Transverse colon (tissue), 4 donors: ENCODE data around the gene KLK7. TPM values are rescaled to one million over a fixed set of nuclear protein-coding genes. Genes with fewer than 3 reads are reported as not detected.

Source experiments
- DNase-seq: peaks from one replicate; pipeline ENCODE4 v3.0.0-alpha.2; 2019
- H3K27ac ChIP-seq, 4 donors: fragments of 200-600 bp; sonication (generic); 2 replicates each; pipeline ENCODE4 v1.5.1; 2016 to 2018; ENCODE audit warnings: inconsistent platforms in 4 of 4
- H3K27me3 ChIP-seq: fragments of 200-600 bp; sonication (generic); 2 replicates; pipeline ENCODE4 v1.5.1; 2017; ENCODE audit warnings: inconsistent platforms
- H3K36me3 ChIP-seq, 4 donors: fragments of 200-600 bp; sonication (generic); 2 replicates each; pipeline ENCODE4 v1.5.1; 2017 to 2019; ENCODE audit warnings: inconsistent platforms in 4 of 4
- H3K4me1 ChIP-seq, 4 donors: fragments of 200-600 bp; sonication (generic); 2 replicates each; pipeline ENCODE4 v1.5.1; 2017 to 2020; ENCODE audit warnings: inconsistent platforms in 4 of 4
- H3K4me3 ChIP-seq, 4 donors: fragments of 200-600 bp; sonication (generic); 1 replicate in 1 of 4; 2 replicates in 3 of 4; pipeline versions ENCODE4 v1.5.1 to v1.6.1; 2017 to 2019; ENCODE audit warnings: inconsistent platforms in 4 of 4
- H3K9me3 ChIP-seq, 2 donors: fragments of 200-600 bp; sonication (generic); 2 replicates each; pipeline ENCODE4 v1.5.1; 2017 to 2019; ENCODE audit warnings: inconsistent platforms in 2 of 2
- EP300 ChIP-seq: sonication (generic); formaldehyde crosslinking; IDR thresholded peaks from one replicate; pipeline ENCODE4 v1.6.1; 2017; ENCODE audit warnings: antibody characterized with exemption, low read depth
- POLR2A ChIP-seq: fragments of 450-650 bp; IDR thresholded peaks from one replicate; pipeline ENCODE4 v1.6.1; 2016; ENCODE audit warnings: antibody characterized with exemption, mild to moderate bottlenecking, moderate library complexity
- POLR2AphosphoS5 ChIP-seq, 3 donors: sonication (generic); formaldehyde crosslinking; IDR thresholded peaks; one replicate each; pipeline ENCODE4 v1.6.1; 2016; ENCODE audit warnings: antibody characterized with exemption in 3 of 3
- WGBS, 2 donors: methylation state at CpG; one replicate each; pipeline ENCODE4 v1.1.5; 2018; ENCODE audit warnings: low coverage in 1 of 2; 5-methylcytosine and 5-hydroxymethylcytosine counted together
- in situ Hi-C, 4 donors: fragments of 200-750 bp; cut with MboI; loops; one replicate each; pipeline versions ENCODE4 v1.15.0 to v1.15.1; 2017; ENCODE audit warnings: low sequenced_read_pairs in 3 of 4, low pct_ligation_motif_present in 1 of 4, low pct_unique_long_range_greater_than_20kb in 1 of 4
- intact Hi-C: fragments of 100-400 bp; cut with DNase I; formaldehyde crosslinking; loops from one replicate; pipeline ENCODE4 v1.15.1; 2023; ENCODE audit warnings: low total_unique reads
- total RNA-seq, 4 donors: library from RNA; depleted of rRNA; stranded (reverse); fragments of >200 nt; gene quantifications; one replicate each; pipeline ENCODE4 v1.1.0, GENCODE V29; 2016
- TF ChIP-seq, protein P1 (sequence below), 5 experiments: fragments of 200-600 bp in 3 of 5; fragments of 450-650 bp in 2 of 5; sonication (generic) in 3 of 5; IDR thresholded peaks; 1 replicate in 2 of 5; 2 replicates in 3 of 5; pipeline ENCODE4 v1.5.1; 2016 to 2017; ENCODE audit warnings: antibody characterized with exemption in 5 of 5, inconsistent platforms in 3 of 5, mild to moderate bottlenecking in 2 of 5, moderate library complexity in 1 of 5

KLK7 gene
- total RNA-seq, 4 donors from 2014 or later, result not detected

DNA sequence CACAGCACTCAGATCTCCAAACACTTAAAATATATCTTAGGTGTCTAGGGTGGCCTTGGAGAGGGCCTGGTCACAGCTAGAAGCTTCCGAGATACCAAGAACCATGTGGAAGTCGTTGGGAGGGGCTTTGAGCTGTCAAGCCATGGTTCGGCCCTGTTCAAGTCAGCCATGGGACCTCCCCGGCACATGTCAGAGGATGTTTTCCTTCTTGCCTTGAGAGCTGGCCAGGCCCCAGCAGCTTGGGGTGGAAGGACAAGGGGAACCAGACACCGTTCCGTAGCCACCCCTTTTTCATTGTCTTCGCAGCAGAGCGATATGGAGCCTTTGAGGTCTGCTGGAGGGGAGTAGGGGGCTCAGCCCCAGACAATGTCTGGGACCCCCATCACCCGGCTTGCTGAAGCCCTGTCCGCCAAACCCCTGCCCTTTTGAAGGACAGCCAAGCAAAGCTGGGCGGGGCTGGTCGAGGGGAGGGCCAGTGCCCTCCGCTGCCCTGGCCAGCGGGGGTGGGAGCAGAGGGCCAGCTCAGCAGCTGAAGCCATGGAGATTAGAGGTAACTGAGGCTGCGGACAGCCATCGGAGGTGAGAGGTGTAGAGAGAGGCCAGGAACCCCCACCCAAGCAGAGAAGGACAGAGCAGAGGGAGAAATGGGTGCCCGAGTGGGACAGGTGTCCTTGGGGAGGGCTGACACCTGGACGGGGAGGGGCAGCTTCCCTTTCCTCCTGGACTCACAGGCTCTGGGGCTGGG, 42.3 kb upstream of the KLK7 start:
- H3K9me3 ChIP-seq, result no peaks in the 10 kb centered on the region
- peaks cover 48% of the 10 kb centered on the region for H3K27me3 ChIP-seq
- intact Hi-C loops, result no loop called here
- no peaks in the 10 kb centered on the region for H3K36me3 ChIP-seq
- H3K27ac ChIP-seq, result no peak overlapping the region
- WGBS, 2 donors, result 20 to 49% methylated on average over 1 to 18 of the region's 18 CpGs
- TF ChIP-seq POLR2A (no peak), EP300 (no peak), POLR2AphosphoS5 (IDR thresholded peaks at IDR 0.05) (no peak)
- TF ChIP-seq, protein P1, sequence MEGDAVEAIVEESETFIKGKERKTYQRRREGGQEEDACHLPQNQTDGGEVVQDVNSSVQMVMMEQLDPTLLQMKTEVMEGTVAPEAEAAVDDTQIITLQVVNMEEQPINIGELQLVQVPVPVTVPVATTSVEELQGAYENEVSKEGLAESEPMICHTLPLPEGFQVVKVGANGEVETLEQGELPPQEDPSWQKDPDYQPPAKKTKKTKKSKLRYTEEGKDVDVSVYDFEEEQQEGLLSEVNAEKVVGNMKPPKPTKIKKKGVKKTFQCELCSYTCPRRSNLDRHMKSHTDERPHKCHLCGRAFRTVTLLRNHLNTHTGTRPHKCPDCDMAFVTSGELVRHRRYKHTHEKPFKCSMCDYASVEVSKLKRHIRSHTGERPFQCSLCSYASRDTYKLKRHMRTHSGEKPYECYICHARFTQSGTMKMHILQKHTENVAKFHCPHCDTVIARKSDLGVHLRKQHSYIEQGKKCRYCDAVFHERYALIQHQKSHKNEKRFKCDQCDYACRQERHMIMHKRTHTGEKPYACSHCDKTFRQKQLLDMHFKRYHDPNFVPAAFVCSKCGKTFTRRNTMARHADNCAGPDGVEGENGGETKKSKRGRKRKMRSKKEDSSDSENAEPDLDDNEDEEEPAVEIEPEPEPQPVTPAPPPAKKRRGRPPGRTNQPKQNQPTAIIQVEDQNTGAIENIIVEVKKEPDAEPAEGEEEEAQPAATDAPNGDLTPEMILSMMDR (IDR thresholded peaks at IDR 0.05), result no peak
- no peak for DNase-seq
- no peaks in the 10 kb centered on the region for H3K4me1 ChIP-seq
- in situ Hi-C loops, result no loop called here
- H3K4me3 ChIP-seq, result no peak overlapping the region

DNA sequence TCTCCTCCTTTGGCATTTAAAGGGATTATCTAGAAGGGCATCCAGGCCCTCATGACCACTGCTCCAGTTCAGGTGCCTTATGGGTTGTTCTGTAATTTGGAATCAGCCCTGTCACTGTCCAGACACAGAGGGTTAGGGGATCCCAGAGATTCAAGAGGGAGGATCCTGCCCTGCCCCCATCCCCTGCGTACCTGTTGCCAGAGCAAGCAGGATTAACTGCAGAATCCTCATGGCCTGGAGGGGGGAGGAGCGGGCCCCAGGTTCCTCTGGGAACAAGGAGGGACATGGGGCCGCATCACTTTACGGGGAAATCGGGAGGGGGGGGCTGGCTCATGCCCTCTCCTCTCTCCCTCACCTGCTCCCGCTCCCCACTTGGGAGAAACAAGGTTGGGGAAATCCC, 41.7 kb upstream of the KLK7 start:
- Histone ChIP-seq H3K9me3 (no peaks in the 10 kb centered on the region), H3K36me3 (no peaks in the 10 kb centered on the region), H3K4me1 (no peaks in the 10 kb centered on the region), H3K27me3 (peaks cover 51% of the 10 kb centered on the region), H3K4me3 (no peak overlapping the region), H3K27ac (no peak overlapping the region)
- 65% methylated on average over 6 of the region's 6 CpGs; no CpG with 5 or more reads in 1 of the 2 donors for WGBS, 2 donors
- no peak for DNase-seq
- in situ Hi-C loops (no loop called here), intact Hi-C loops (no loop called here)
- TF ChIP-seq POLR2AphosphoS5 (IDR thresholded peaks at IDR 0.05), result no peak
- TF ChIP-seq POLR2A, result no peak
- TF ChIP-seq EP300, result no peak
- TF ChIP-seq, protein P1 (IDR thresholded peaks at IDR 0.05), result no peak

DNA sequence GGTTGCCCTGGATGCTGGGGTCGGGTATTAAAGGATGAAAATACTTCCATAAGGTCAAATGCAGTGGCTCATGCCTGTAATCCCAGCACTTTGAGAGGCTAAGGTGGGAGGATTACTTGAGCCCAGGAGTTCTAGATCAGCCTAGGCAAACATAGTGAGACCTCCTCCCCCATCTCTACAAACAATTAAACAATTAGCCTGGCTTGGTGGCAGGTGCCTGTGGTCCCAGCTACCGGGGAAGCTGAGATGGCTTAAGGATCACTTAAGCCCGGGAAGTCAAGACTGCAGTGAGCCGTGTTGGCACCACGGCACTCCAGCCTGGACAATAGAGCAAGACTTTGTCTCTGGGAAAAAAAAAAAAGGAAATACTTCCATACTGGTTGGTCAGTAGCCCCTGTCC, 41.2 kb upstream of the KLK7 start:
- TF ChIP-seq EP300 (no peak), POLR2AphosphoS5 (IDR thresholded peaks at IDR 0.05) (no peak), POLR2A (no peak)
- TF ChIP-seq, protein P1 (IDR thresholded peaks at IDR 0.05), result no peak
- Histone ChIP-seq H3K4me1 (no peaks in the 10 kb centered on the region), H3K27me3 (peaks cover 56% of the 10 kb centered on the region), H3K27ac (no peak overlapping the region), H3K9me3 (no peaks in the 10 kb centered on the region), H3K4me3 (no peak overlapping the region), H3K36me3 (no peaks in the 10 kb centered on the region)
- in situ Hi-C loops (no loop called here), intact Hi-C loops (no loop called here)
- WGBS, 2 donors, result 23 to 30% methylated on average over 2 to 5 of the region's 5 CpGs
- no peak for DNase-seq

DNA sequence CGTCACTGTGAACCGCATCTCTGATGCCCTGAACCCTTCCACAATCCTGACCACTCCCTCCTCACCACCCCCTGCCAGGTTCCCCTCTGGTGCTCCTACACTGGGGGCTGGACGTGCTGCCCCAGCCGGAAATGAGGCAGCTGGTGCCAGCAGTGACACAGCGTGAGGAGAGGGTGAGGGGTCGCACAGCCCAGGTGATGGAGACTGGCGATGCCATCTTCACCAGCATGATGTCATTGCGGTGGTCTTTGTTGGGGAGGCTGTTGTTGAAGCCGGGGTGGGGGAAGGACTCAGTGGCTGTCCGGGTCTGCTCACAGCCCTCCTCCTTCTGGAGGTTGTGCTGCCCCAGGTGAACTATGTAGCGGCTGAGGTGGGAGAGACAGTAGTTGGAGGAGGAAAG, 40.2 kb upstream of the KLK7 start:
- in situ Hi-C loops (no loop called here), intact Hi-C loops (no loop called here)
- DNase-seq, result no peak
- 72% methylated on average over 11 of the region's 11 CpGs; no CpG with 5 or more reads in 1 of the 2 donors for WGBS, 2 donors
- H3K36me3 ChIP-seq, result no peaks in the 10 kb centered on the region
- H3K4me3 ChIP-seq, result no peak overlapping the region
- H3K27me3 ChIP-seq, result peaks cover 65% of the 10 kb centered on the region
- H3K27ac ChIP-seq, result no peak overlapping the region
- peaks cover 0 to 8% (median 3%) of the 10 kb centered on the region in 4 donors for H3K4me1 ChIP-seq
- TF ChIP-seq EP300, result no peak
- no peak for TF ChIP-seq POLR2A
- TF ChIP-seq, protein P1 (IDR thresholded peaks at IDR 0.05), result no peak
- no peaks in the 10 kb centered on the region for H3K9me3 ChIP-seq
